H1 (cell line): ENCODE data around the gene GALNTL6. TPM values are rescaled to one million over a fixed set of nuclear protein-coding genes. Genes with fewer than 3 reads are reported as not detected.

Experiments used
- GABPA ChIP-seq: IDR thresholded peaks from 2 replicates; pipeline ENCODE4 v1.6.1; 2011; ENCODE audit warnings: mild to moderate bottlenecking, low read length, moderate library complexity, borderline replicate concordance; ENCODE audit not compliant: insufficient read depth
- GTF2F1 ChIP-seq: IDR thresholded peaks from 2 replicates; pipeline ENCODE4 v1.6.1; 2012; ENCODE audit warnings: low read depth, low read length, improper control_type of control experiment, borderline replicate concordance
- RXRA ChIP-seq: IDR thresholded peaks from 2 replicates; pipeline ENCODE4 v1.6.1; 2011; ENCODE audit warnings: low read depth, mild to moderate bottlenecking, low read length, moderate library complexity; ENCODE audit not compliant: insufficient read depth
- SIX5 ChIP-seq: IDR thresholded peaks from 2 replicates; pipeline ENCODE4 v1.6.1; 2011; ENCODE audit warnings: mild to moderate bottlenecking, low read depth, low read length
- SP4 ChIP-seq: IDR thresholded peaks from 2 replicates; pipeline ENCODE4 v1.6.1; 2012; ENCODE audit warnings: low read length, inconsistent platforms
- TBP ChIP-seq: IDR thresholded peaks from 2 replicates; pipeline ENCODE4 v1.6.1; 2011; ENCODE audit warnings: low read depth, low read length, improper control_type of control experiment
- polyA plus RNA-seq, 7 experiments: library from polyadenylated mRNA; depleted of rRNA in 3 of 7; stranded (reverse) in 5 of 7; unstranded in 2 of 7; fragments of >200 nt in 5 of 7; fragments of 200-250 nt in 2 of 7; gene quantifications; 1 replicate in 5 of 7; 2 replicates in 1 of 7; 4 replicates in 1 of 7; pipeline versions ENCODE4 v1.2.1 to v1.2.3, GENCODE V29; 2011 to 2013; ENCODE audit warnings: missing spikeins in 2 of 7, mixed read lengths in 2 of 7
- total RNA-seq: library from RNA; stranded (reverse); fragmentation: NEBNext Ultra II Directional; extraction: Animal tissue kit (Norgen Biotek cat#: 25700); gene quantifications from 2 replicates; pipeline ENCODE4 v1.2.1, GENCODE V29; 2021
- TF ChIP-seq, protein P1 (sequence below): fragments of 300-600 bp; sonication (generic); IDR thresholded peaks from 2 replicates; pipeline ENCODE4 v1.7.1; 2012; ENCODE audit warnings: low read length, moderate library complexity, mild to moderate bottlenecking, inconsistent platforms; ENCODE audit not compliant: insufficient replicate concordance

Gene GALNTL6
- total and polyA plus RNA-seq, 2 of the 8 experiments (the other 6 are each of a cell fraction or from before 2014, with no cell fraction given): 0.03 to 0.32 TPM

DNA sequence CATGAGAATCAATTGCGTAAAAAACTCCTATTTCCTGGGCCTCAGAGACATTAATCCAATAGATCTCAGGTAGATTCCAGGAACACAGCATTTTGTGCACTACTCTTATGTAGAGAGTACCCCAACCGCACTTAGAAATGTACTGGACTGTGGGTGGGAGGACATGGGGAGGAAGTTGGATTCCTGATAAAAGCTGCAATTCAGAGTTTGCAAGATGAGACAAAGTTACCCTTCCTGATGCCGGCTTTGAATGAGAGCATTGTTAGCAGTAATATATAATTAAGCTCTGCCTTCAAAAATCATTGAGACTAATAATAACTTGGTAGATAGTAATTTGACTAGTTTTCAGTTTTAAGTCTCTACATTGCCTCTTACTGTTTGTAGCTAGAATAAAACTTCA, 1032.1 kb downstream of the GALNTL6 start (continued):
- TF ChIP-seq, protein P1, sequence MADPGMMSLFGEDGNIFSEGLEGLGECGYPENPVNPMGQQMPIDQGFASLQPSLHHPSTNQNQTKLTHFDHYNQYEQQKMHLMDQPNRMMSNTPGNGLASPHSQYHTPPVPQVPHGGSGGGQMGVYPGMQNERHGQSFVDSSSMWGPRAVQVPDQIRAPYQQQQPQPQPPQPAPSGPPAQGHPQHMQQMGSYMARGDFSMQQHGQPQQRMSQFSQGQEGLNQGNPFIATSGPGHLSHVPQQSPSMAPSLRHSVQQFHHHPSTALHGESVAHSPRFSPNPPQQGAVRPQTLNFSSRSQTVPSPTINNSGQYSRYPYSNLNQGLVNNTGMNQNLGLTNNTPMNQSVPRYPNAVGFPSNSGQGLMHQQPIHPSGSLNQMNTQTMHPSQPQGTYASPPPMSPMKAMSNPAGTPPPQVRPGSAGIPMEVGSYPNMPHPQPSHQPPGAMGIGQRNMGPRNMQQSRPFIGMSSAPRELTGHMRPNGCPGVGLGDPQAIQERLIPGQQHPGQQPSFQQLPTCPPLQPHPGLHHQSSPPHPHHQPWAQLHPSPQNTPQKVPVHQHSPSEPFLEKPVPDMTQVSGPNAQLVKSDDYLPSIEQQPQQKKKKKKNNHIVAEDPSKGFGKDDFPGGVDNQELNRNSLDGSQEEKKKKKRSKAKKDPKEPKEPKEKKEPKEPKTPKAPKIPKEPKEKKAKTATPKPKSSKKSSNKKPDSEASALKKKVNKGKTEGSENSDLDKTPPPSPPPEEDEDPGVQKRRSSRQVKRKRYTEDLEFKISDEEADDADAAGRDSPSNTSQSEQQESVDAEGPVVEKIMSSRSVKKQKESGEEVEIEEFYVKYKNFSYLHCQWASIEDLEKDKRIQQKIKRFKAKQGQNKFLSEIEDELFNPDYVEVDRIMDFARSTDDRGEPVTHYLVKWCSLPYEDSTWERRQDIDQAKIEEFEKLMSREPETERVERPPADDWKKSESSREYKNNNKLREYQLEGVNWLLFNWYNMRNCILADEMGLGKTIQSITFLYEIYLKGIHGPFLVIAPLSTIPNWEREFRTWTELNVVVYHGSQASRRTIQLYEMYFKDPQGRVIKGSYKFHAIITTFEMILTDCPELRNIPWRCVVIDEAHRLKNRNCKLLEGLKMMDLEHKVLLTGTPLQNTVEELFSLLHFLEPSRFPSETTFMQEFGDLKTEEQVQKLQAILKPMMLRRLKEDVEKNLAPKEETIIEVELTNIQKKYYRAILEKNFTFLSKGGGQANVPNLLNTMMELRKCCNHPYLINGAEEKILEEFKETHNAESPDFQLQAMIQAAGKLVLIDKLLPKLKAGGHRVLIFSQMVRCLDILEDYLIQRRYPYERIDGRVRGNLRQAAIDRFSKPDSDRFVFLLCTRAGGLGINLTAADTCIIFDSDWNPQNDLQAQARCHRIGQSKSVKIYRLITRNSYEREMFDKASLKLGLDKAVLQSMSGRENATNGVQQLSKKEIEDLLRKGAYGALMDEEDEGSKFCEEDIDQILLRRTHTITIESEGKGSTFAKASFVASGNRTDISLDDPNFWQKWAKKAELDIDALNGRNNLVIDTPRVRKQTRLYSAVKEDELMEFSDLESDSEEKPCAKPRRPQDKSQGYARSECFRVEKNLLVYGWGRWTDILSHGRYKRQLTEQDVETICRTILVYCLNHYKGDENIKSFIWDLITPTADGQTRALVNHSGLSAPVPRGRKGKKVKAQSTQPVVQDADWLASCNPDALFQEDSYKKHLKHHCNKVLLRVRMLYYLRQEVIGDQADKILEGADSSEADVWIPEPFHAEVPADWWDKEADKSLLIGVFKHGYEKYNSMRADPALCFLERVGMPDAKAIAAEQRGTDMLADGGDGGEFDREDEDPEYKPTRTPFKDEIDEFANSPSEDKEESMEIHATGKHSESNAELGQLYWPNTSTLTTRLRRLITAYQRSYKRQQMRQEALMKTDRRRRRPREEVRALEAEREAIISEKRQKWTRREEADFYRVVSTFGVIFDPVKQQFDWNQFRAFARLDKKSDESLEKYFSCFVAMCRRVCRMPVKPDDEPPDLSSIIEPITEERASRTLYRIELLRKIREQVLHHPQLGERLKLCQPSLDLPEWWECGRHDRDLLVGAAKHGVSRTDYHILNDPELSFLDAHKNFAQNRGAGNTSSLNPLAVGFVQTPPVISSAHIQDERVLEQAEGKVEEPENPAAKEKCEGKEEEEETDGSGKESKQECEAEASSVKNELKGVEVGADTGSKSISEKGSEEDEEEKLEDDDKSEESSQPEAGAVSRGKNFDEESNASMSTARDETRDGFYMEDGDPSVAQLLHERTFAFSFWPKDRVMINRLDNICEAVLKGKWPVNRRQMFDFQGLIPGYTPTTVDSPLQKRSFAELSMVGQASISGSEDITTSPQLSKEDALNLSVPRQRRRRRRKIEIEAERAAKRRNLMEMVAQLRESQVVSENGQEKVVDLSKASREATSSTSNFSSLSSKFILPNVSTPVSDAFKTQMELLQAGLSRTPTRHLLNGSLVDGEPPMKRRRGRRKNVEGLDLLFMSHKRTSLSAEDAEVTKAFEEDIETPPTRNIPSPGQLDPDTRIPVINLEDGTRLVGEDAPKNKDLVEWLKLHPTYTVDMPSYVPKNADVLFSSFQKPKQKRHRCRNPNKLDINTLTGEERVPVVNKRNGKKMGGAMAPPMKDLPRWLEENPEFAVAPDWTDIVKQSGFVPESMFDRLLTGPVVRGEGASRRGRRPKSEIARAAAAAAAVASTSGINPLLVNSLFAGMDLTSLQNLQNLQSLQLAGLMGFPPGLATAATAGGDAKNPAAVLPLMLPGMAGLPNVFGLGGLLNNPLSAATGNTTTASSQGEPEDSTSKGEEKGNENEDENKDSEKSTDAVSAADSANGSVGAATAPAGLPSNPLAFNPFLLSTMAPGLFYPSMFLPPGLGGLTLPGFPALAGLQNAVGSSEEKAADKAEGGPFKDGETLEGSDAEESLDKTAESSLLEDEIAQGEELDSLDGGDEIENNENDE: no peak
- no peak for TF ChIP-seq SIX5
- TF ChIP-seq GTF2F1: no peak
- no peak for TF ChIP-seq GABPA
- no peak for TF ChIP-seq TBP
- TF ChIP-seq RXRA: no peak
- TF ChIP-seq SP4: no peak
- TF ChIP-seq, all 59 proteins: peak for 0
